Measurements from ENCODE around the gene SLC6A18. TPM values are rescaled to one million over a fixed set of nuclear protein-coding genes. Genes with fewer than 3 reads are reported as not detected.

The SLC6A18 gene
- total RNA-seq, 1 experiment from 2014 or later = not detected

GRCh38 chr5:1265026-1265425, 39.8 kb downstream of the SLC6A18 start:
- in situ Hi-C loops (cut with HindIII; ENCODE audit: low pct_unique_long_range_greater_than_20kb, low sequenced_read_pairs) = no loop called here
- H3K9me3 ChIP-seq (ENCODE audit: control insufficient read depth, insufficient read depth, low read depth, low read length) = no peaks in the 10 kb centered on the region
- TF ChIP-seq TCF7L2 (IDR thresholded peaks at IDR 0.05; ENCODE audit: low read depth, low read length) (no peak), POLR2AphosphoS5 (IDR thresholded peaks at IDR 0.05; ENCODE audit: low read depth, low read length) (no peak), CTCF (IDR thresholded peaks at IDR 0.05) (no peak), REST (IDR thresholded peaks at IDR 0.05; ENCODE audit: insufficient read depth in 1 of 2, low read depth in 2 of 2, low read length in 1 of 2) (no peak), SIN3A (IDR thresholded peaks at IDR 0.05; ENCODE audit: borderline replicate concordance, insufficient read depth, low read depth, low read length) (no peak)
- H3K4me1 ChIP-seq (ENCODE audit: control insufficient read depth, insufficient read depth, low read length) = no peaks in the 10 kb centered on the region
- H3K4me3 ChIP-seq (ENCODE audit: low read depth in 2 of 2, low read length in 2 of 2) = no peak overlapping the region
- DNase-seq (ENCODE audit: low read depth, low spot score) = no peak
- BruUV-seq (replicated peaks) = no TSS peak
- H3K27ac ChIP-seq (ENCODE audit: low read length) = no peak overlapping the region
- intact Hi-C loops (cut with micrococcal nuclease; ENCODE audit: unreplicated experiment) = no loop called here
- POLR2A ChIA-PET = no interaction called here
- CTCF ChIA-PET = no interaction called here
- ATAC-seq = no peak
- H3K27me3 ChIP-seq (ENCODE audit: control insufficient read depth, insufficient read depth, low read length) = no peaks in the 10 kb centered on the region
- no peaks in the 10 kb centered on the region for H3K36me3 ChIP-seq (ENCODE audit: control insufficient read depth, insufficient read depth, low read length)

GRCh38 chr5:1265461-1266455, 40.6 kb downstream of the SLC6A18 start:
- no peaks in the 10 kb centered on the region for H3K4me1 ChIP-seq (ENCODE audit: control insufficient read depth, insufficient read depth, low read length)
- DNase-seq (ENCODE audit: low read depth, low spot score) = no peak
- ChIA-PET CTCF (no interaction called here), POLR2A (no interaction called here)
- TF ChIP-seq CTCF (IDR thresholded peaks at IDR 0.05) = no peak
- TF ChIP-seq REST (IDR thresholded peaks at IDR 0.05; ENCODE audit: insufficient read depth in 1 of 2, low read depth in 2 of 2, low read length in 1 of 2) = no peak
- no peak for TF ChIP-seq TCF7L2 (IDR thresholded peaks at IDR 0.05; ENCODE audit: low read depth, low read length)
- TF ChIP-seq SIN3A (IDR thresholded peaks at IDR 0.05; ENCODE audit: borderline replicate concordance, insufficient read depth, low read depth, low read length) = no peak
- TF ChIP-seq POLR2AphosphoS5 (IDR thresholded peaks at IDR 0.05; ENCODE audit: low read depth, low read length) = no peak
- BruUV-seq (replicated peaks) = no TSS peak
- no peaks in the 10 kb centered on the region for H3K36me3 ChIP-seq (ENCODE audit: control insufficient read depth, insufficient read depth, low read length)
- H3K9me3 ChIP-seq (ENCODE audit: control insufficient read depth, insufficient read depth, low read depth, low read length) = no peaks in the 10 kb centered on the region
- no peaks in the 10 kb centered on the region for H3K27me3 ChIP-seq (ENCODE audit: control insufficient read depth, insufficient read depth, low read length)
- intact Hi-C loops (cut with micrococcal nuclease; ENCODE audit: unreplicated experiment) (no loop called here), in situ Hi-C loops (cut with HindIII; ENCODE audit: low pct_unique_long_range_greater_than_20kb, low sequenced_read_pairs) (no loop called here)
- H3K27ac ChIP-seq (ENCODE audit: low read length) = no peak overlapping the region
- H3K4me3 ChIP-seq (ENCODE audit: low read depth in 2 of 2, low read length in 2 of 2) = no peak overlapping the region
- ATAC-seq = no peak

Data from Panc1 (cell line).